ENCODE measurements around the gene BTN3A1. TPM values are rescaled to one million over a fixed set of nuclear protein-coding genes. Genes with fewer than 3 reads are reported as not detected.

The BTN3A1 gene
- total RNA-seq, 1 donor from 2014 or later: 12.7 TPM

GRCh38 chr6:26438000-26438399 lies 35.9 kb downstream of the BTN3A1 start:
- Mint-ChIP-seq H3K36me3 (ENCODE audit: low read depth) (peaks cover 34% of the 10 kb centered on the region), H3K4me1 (peaks cover 11% of the 10 kb centered on the region), H3K4me3 (no peak overlapping the region), H3K27me3 (ENCODE audit: low read depth) (no peaks in the 10 kb centered on the region), H3K27ac (ENCODE audit: unreplicated experiment) (no peak overlapping the region), H3K9me3 (peaks cover 15% of the 10 kb centered on the region)
- DNase-seq (ENCODE audit: low read depth, low spot score): no peak
- TF ChIP-seq, protein P1, sequence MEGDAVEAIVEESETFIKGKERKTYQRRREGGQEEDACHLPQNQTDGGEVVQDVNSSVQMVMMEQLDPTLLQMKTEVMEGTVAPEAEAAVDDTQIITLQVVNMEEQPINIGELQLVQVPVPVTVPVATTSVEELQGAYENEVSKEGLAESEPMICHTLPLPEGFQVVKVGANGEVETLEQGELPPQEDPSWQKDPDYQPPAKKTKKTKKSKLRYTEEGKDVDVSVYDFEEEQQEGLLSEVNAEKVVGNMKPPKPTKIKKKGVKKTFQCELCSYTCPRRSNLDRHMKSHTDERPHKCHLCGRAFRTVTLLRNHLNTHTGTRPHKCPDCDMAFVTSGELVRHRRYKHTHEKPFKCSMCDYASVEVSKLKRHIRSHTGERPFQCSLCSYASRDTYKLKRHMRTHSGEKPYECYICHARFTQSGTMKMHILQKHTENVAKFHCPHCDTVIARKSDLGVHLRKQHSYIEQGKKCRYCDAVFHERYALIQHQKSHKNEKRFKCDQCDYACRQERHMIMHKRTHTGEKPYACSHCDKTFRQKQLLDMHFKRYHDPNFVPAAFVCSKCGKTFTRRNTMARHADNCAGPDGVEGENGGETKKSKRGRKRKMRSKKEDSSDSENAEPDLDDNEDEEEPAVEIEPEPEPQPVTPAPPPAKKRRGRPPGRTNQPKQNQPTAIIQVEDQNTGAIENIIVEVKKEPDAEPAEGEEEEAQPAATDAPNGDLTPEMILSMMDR (conservative IDR thresholded peaks at IDR 0.05): no peak

- Mint-ChIP-seq H3K27ac (ENCODE audit: unreplicated experiment) (no peak overlapping the region), H3K4me3 (no peak overlapping the region), H3K27me3 (ENCODE audit: low read depth) (no peaks in the 10 kb centered on the region), H3K4me1 (peaks cover 11% of the 10 kb centered on the region), H3K9me3 (peaks cover 8% of the 10 kb centered on the region), H3K36me3 (ENCODE audit: low read depth) (peaks cover 22% of the 10 kb centered on the region)
- DNase-seq (ENCODE audit: low read depth, low spot score): no peak
- TF ChIP-seq, protein P1 (conservative IDR thresholded peaks at IDR 0.05): no peak
These were observed 37.4 kb downstream of the BTN3A1 start for GRCh38 chr6:26439151-26440125.

DNA sequence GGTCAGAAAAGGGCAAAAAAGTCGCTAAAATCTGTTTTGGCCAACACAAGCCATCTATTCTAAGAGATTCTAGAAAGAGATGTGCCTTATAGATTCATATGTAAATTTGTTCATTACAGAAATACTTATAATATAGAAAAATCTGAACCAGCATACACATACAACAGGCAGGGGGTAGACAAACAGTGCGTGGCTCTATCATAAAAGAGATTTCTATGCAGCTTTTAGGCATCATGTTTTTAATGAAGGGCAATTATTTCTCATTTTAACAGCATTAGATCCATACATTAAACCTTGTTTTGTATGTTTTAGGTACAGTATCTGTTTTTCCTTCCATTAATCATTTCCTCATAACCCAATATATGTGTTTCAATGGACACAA lies 38.9 kb downstream of the BTN3A1 start:
- Mint-ChIP-seq H3K36me3 (ENCODE audit: low read depth) (peaks cover 12% of the 10 kb centered on the region), H3K27me3 (ENCODE audit: low read depth) (no peaks in the 10 kb centered on the region), H3K27ac (ENCODE audit: unreplicated experiment) (no peak overlapping the region), H3K4me1 (peaks cover 11% of the 10 kb centered on the region), H3K4me3 (no peak overlapping the region), H3K9me3 (peaks cover 3% of the 10 kb centered on the region)
- no peak for DNase-seq (ENCODE audit: low read depth, low spot score)
- TF ChIP-seq, protein P1 (conservative IDR thresholded peaks at IDR 0.05): no peak

GRCh38 chr6:26441977-26442376 lies 39.9 kb downstream of the BTN3A1 start:
- Mint-ChIP-seq H3K4me3 (no peak overlapping the region), H3K36me3 (ENCODE audit: low read depth) (peaks cover 3% of the 10 kb centered on the region), H3K9me3 (no peaks in the 10 kb centered on the region), H3K27ac (ENCODE audit: unreplicated experiment) (no peak overlapping the region), H3K4me1 (peaks cover 11% of the 10 kb centered on the region), H3K27me3 (ENCODE audit: low read depth) (no peaks in the 10 kb centered on the region)
- no peak for DNase-seq (ENCODE audit: low read depth, low spot score)
- TF ChIP-seq, protein P1 (conservative IDR thresholded peaks at IDR 0.05): no peak

DNA sequence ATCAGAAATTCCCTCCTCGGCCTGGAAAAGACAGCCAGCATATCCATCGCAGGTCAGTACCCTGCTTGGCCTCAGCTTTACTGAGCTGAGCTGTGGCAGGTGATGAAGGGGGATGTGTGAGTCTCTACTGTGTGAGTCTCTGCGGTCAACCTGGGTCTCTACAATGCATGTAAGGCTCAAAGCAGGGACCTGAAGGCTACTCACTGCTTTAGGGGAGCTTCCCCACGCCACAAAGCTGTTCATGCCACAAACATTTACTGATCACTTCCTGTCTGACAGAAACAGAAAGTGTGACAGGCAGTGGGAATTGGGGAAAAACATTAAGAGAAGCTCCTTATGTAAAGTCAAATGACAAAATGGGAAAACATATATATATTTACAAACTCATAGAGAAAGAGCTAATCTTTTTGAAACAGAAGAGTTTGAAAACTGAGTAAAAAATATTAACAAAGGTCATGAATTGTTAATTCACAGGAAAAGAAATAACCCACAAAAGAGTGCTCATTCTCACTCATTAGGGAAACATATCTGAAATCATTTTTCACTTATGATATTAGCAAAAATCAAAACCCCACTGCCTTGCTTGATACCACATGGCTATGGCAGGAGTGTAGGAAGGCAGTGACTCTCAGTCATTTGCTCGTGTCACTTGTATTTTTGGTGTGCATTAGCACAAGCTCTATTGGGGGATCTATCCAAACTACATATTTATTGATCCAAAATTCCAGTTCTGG lies 44.0 kb downstream of the BTN3A1 start:
- Mint-ChIP-seq H3K4me3 (no peak overlapping the region), H3K27ac (ENCODE audit: unreplicated experiment) (no peak overlapping the region), H3K36me3 (ENCODE audit: low read depth) (peaks cover 3% of the 10 kb centered on the region), H3K27me3 (ENCODE audit: low read depth) (no peaks in the 10 kb centered on the region), H3K4me1 (no peaks in the 10 kb centered on the region), H3K9me3 (no peaks in the 10 kb centered on the region)
- TF ChIP-seq, protein P1 (conservative IDR thresholded peaks at IDR 0.05): no peak
- no peak for DNase-seq (ENCODE audit: low read depth, low spot score)
